ENCODE data around the gene PSMC5. TPM values are rescaled to one million over a fixed set of nuclear protein-coding genes. Genes with fewer than 3 reads are reported as not detected.

PSMC5 gene
- total and polyA plus RNA-seq, 10 donors, result 74.5 to 175 (median 99.9) TPM

- intact Hi-C loops (cut with DNase I; ENCODE audit: low total_unique reads), result no loop called here
- DNase-seq, result no peak
- Histone ChIP-seq H3K4me1 (peaks cover 5 to 81% (median 37%) of the 10 kb centered on the region in 6 donors), H3K27me3 (replicated peaks in 1 of 7) (no peaks in the 10 kb centered on the region), H3K4me3 (no peak overlapping the region), H3K27ac (no peak overlapping the region), H3K36me3 (peaks cover 0 to 89% (median 33%) of the 10 kb centered on the region in 6 donors), H3K9me3 (no peaks in the 10 kb centered on the region)
- WGBS, 5 donors, result 75 to 91% (median 82%) methylated on average over 6 of the region's 6 CpGs
- no peak for TF ChIP-seq POLR2A (IDR thresholded peaks at IDR 0.05)
- TF ChIP-seq POLR2AphosphoS5 (IDR thresholded peaks at IDR 0.05), result no peak
- TF ChIP-seq CTCF (IDR thresholded peaks at IDR 0.05 in 8 of 11, conservative IDR thresholded peaks at IDR 0.05 in 3 of 11), result no peak
These were observed 43.7 kb upstream of the PSMC5 start for GRCh38 chr17:63783522-63783921.

GRCh38 chr17:63785556-63785955, 41.7 kb upstream of the PSMC5 start:
- no peak for DNase-seq
- Histone ChIP-seq H3K4me1 (peaks cover 5 to 61% (median 24%) of the 10 kb centered on the region in 6 donors), H3K27me3 (replicated peaks in 1 of 7) (no peaks in the 10 kb centered on the region), H3K9me3 (no peaks in the 10 kb centered on the region), H3K36me3 (peaks cover 1 to 93% (median 42%) of the 10 kb centered on the region in 6 donors), H3K4me3 (no peak overlapping the region), H3K27ac (no peak overlapping the region)
- no peak for TF ChIP-seq CTCF (IDR thresholded peaks at IDR 0.05 in 8 of 11, conservative IDR thresholded peaks at IDR 0.05 in 3 of 11)
- no peak for TF ChIP-seq POLR2AphosphoS5 (IDR thresholded peaks at IDR 0.05)
- no peak for TF ChIP-seq POLR2A (IDR thresholded peaks at IDR 0.05)
- intact Hi-C loops (cut with DNase I; ENCODE audit: low total_unique reads), result no loop called here
- 93 to 100% (median 97%) methylated on average over 1 of the region's 1 CpG for WGBS, 5 donors

GRCh38 chr17:63786117-63786516, 41.1 kb upstream of the PSMC5 start:
- Histone ChIP-seq H3K27ac (no peak overlapping the region), H3K36me3 (peaks cover 4 to 96% (median 47%) of the 10 kb centered on the region in 6 donors), H3K4me3 (no peak overlapping the region), H3K27me3 (replicated peaks in 1 of 7) (no peaks in the 10 kb centered on the region), H3K4me1 (peaks cover under 1 to 61% (median 23%) of the 10 kb centered on the region in 6 donors), H3K9me3 (no peaks in the 10 kb centered on the region)
- no peak for DNase-seq
- TF ChIP-seq CTCF (IDR thresholded peaks at IDR 0.05 in 8 of 11, conservative IDR thresholded peaks at IDR 0.05 in 3 of 11), result no peak
- no peak for TF ChIP-seq POLR2A (IDR thresholded peaks at IDR 0.05)
- WGBS, 5 donors, result 96 to 100% (median 100%) methylated on average over 1 of the region's 1 CpG
- intact Hi-C loops (cut with DNase I; ENCODE audit: low total_unique reads), result no loop called here

- H3K4me1 ChIP-seq, result peaks cover 0 to 59% (median 18%) of the 10 kb centered on the region in 6 donors
- no peak overlapping the region for H3K4me3 ChIP-seq
- peaks cover 4 to 96% (median 56%) of the 10 kb centered on the region in 6 donors for H3K36me3 ChIP-seq
- H3K27ac ChIP-seq, result no peak overlapping the region
- intact Hi-C loops (cut with DNase I; ENCODE audit: low total_unique reads), result no loop called here
- 93 to 96% (median 94%) methylated on average over 13 of the region's 13 CpGs for WGBS, 5 donors
- H3K27me3 ChIP-seq (replicated peaks in 1 of 7), result no peaks in the 10 kb centered on the region
- TF ChIP-seq POLR2AphosphoS5 (IDR thresholded peaks at IDR 0.05), result no peak
- no peak for TF ChIP-seq POLR2A (IDR thresholded peaks at IDR 0.05)
- TF ChIP-seq CTCF (IDR thresholded peaks at IDR 0.05 in 8 of 11, conservative IDR thresholded peaks at IDR 0.05 in 3 of 11), result no peak
- no peaks in the 10 kb centered on the region for H3K9me3 ChIP-seq
- no peak for DNase-seq
These were observed 40.1 kb upstream of the PSMC5 start for GRCh38 chr17:63786971-63787711.

Data from spleen (tissue), 11 donors.